Activated naive CD8-positive, alpha-beta T cell treated with anti-CD3 and anti-CD28 coated beads, Interleukin-2, amount 50 U/mL, for 24 hours (primary cell): ENCODE measurements around the gene USO1.
"Not testable (repeated sequence)": the region's sequence is repeated elsewhere in the genome, so short reads cannot be mapped to it uniquely, and the experiment has no call there.

ENCODE experiments used
- ATAC-seq: fragments of 150-1000 bp; cut with Tn5 transposase; one replicate; pipeline ENCODE4 v1.10.0; 2021
- DNase-seq: peaks from one replicate; pipeline ENCODE4 v3.0.0; 2021
- H3K27ac Mint-ChIP-seq: one replicate; pipeline ENCODE4 v1.8.0; 2021; ENCODE audit warnings: mild to moderate bottlenecking, mixed read lengths
- H3K27me3 Mint-ChIP-seq: one replicate; pipeline ENCODE4 v1.8.0; 2021; ENCODE audit warnings: mixed read lengths
- H3K36me3 Mint-ChIP-seq: one replicate; pipeline ENCODE4 v1.8.0; 2021; ENCODE audit warnings: low read depth, mixed read lengths
- H3K4me1 Mint-ChIP-seq: one replicate; pipeline ENCODE4 v1.8.0; 2021; ENCODE audit warnings: mixed read lengths
- H3K4me3 Mint-ChIP-seq: one replicate; pipeline ENCODE4 v1.8.0; 2021; ENCODE audit warnings: mild to moderate bottlenecking, moderate library complexity, mixed read lengths
- H3K9me3 Mint-ChIP-seq: one replicate; pipeline ENCODE4 v1.8.0; 2021; ENCODE audit warnings: mixed read lengths

USO1 gene

GRCh38 chr4:75698162-75698962, 26.0 kb upstream of the USO1 start:
- Mint-ChIP-seq H3K4me3 (peak overlapping the region; percentile 56), H3K36me3 (peaks cover 7% of the 10 kb centered on the region), H3K27me3 (no peaks in the 10 kb centered on the region), H3K9me3 (no peaks in the 10 kb centered on the region), H3K4me1 (peaks cover 48% of the 10 kb centered on the region), H3K27ac (peak overlapping the region; percentile 92)
- ATAC-seq (peak; percentile 79), DNase-seq (peak; percentile 23)

GRCh38 chr4:75698963-75699228, 25.5 kb upstream of the USO1 start:
- Mint-ChIP-seq H3K27ac (peak overlapping the region; percentile 92), H3K4me3 (peak overlapping the region; percentile 56), H3K4me1 (peaks cover 48% of the 10 kb centered on the region), H3K27me3 (no peaks in the 10 kb centered on the region), H3K36me3 (peaks cover 6% of the 10 kb centered on the region), H3K9me3 (no peaks in the 10 kb centered on the region)
- DNase-seq (no peak), ATAC-seq (peak; percentile 70)

- Mint-ChIP-seq H3K36me3 (peaks cover 3% of the 10 kb centered on the region), H3K4me3 (peak overlapping the region; percentile 56)
- ATAC-seq: peak; percentile 86
Observed at GRCh38 chr4:75699299-75699698, 25.1 kb upstream of the USO1 start.

GRCh38 chr4:75702919-75703411, 21.4 kb upstream of the USO1 start:
- Mint-ChIP-seq H3K36me3 (no peaks in the 10 kb centered on the region), H3K9me3 (no peaks in the 10 kb centered on the region), H3K4me1 (peaks cover 21% of the 10 kb centered on the region), H3K27ac (no peak overlapping the region), H3K4me3 (no peak overlapping the region), H3K27me3 (no peaks in the 10 kb centered on the region)
- ATAC-seq (no peak), DNase-seq (no peak)

More at GRCh38 chr4:75699299-75699698, 25.1 kb upstream of the USO1 start:
- no peaks in the 10 kb centered on the region for H3K27me3 Mint-ChIP-seq
- peak overlapping the region; percentile 92 for H3K27ac Mint-ChIP-seq
- H3K9me3 Mint-ChIP-seq: no peaks in the 10 kb centered on the region
- peaks cover 48% of the 10 kb centered on the region for H3K4me1 Mint-ChIP-seq
- DNase-seq: no peak

- Mint-ChIP-seq H3K36me3 (no peaks in the 10 kb centered on the region), H3K27ac (no peak overlapping the region), H3K4me3 (no peak overlapping the region), H3K4me1 (peaks cover 7% of the 10 kb centered on the region), H3K9me3 (no peaks in the 10 kb centered on the region), H3K27me3 (no peaks in the 10 kb centered on the region)
- DNase-seq (no peak), ATAC-seq (no peak)
Observed at GRCh38 chr4:75705198-75705977, 19.0 kb upstream of the USO1 start.

- Mint-ChIP-seq H3K27ac (no peak overlapping the region), H3K4me3 (no peak overlapping the region)
Observed at GRCh38 chr4:75708218-75708691, 16.1 kb upstream of the USO1 start.

GRCh38 chr4:75710246-75710645, 14.1 kb upstream of the USO1 start:
- no peak for ATAC-seq
- no peaks in the 10 kb centered on the region for H3K36me3 Mint-ChIP-seq
- no peak for DNase-seq
- peaks cover 8% of the 10 kb centered on the region for H3K4me1 Mint-ChIP-seq
- no peaks in the 10 kb centered on the region for H3K27me3 Mint-ChIP-seq
- no peak overlapping the region for H3K4me3 Mint-ChIP-seq
- H3K9me3 Mint-ChIP-seq: no peaks in the 10 kb centered on the region
- no peak overlapping the region for H3K27ac Mint-ChIP-seq

More at GRCh38 chr4:75708218-75708691, 16.1 kb upstream of the USO1 start:
- Mint-ChIP-seq H3K9me3 (no peaks in the 10 kb centered on the region), H3K4me1 (peaks cover 7% of the 10 kb centered on the region), H3K27me3 (no peaks in the 10 kb centered on the region), H3K36me3 (no peaks in the 10 kb centered on the region)
- DNase-seq: peak; percentile 33
- peak; percentile 88 for ATAC-seq

- DNase-seq: no peak
Observed at GRCh38 chr4:75714011-75714410, 10.4 kb upstream of the USO1 start.

GRCh38 chr4:75714704-75715103, 9.7 kb upstream of the USO1 start:
- H3K36me3 Mint-ChIP-seq: peaks cover 5% of the 10 kb centered on the region
- DNase-seq (no peak), ATAC-seq (no peak)
- no peaks in the 10 kb centered on the region for H3K9me3 Mint-ChIP-seq
- H3K4me3 Mint-ChIP-seq: no peak overlapping the region
- H3K27ac Mint-ChIP-seq: no peak overlapping the region
- no peaks in the 10 kb centered on the region for H3K27me3 Mint-ChIP-seq
- peaks cover 6% of the 10 kb centered on the region for H3K4me1 Mint-ChIP-seq

More at GRCh38 chr4:75714011-75714410, 10.4 kb upstream of the USO1 start:
- ATAC-seq: no peak
- no peak overlapping the region for H3K27ac Mint-ChIP-seq
- peaks cover 8% of the 10 kb centered on the region for H3K4me1 Mint-ChIP-seq
- no peaks in the 10 kb centered on the region for H3K9me3 Mint-ChIP-seq
- peaks cover 5% of the 10 kb centered on the region for H3K36me3 Mint-ChIP-seq
- no peaks in the 10 kb centered on the region for H3K27me3 Mint-ChIP-seq
- no peak overlapping the region for H3K4me3 Mint-ChIP-seq

- Mint-ChIP-seq H3K27me3 (no peaks in the 10 kb centered on the region), H3K27ac (no peak overlapping the region), H3K4me3 (no peak overlapping the region), H3K9me3 (no peaks in the 10 kb centered on the region), H3K4me1 (peaks cover 5% of the 10 kb centered on the region), H3K36me3 (peaks cover 5% of the 10 kb centered on the region)
- DNase-seq (no peak), ATAC-seq (no peak)
Observed at GRCh38 chr4:75715105-75715799, 9.1 kb upstream of the USO1 start.

- not testable (repeated sequence) for ATAC-seq, H3K27ac Mint-ChIP-seq, H3K27me3 Mint-ChIP-seq, H3K9me3 Mint-ChIP-seq, H3K4me3 Mint-ChIP-seq, H3K4me1 Mint-ChIP-seq, DNase-seq, H3K36me3 Mint-ChIP-seq
Observed at GRCh38 chr4:75716054-75716453, 8.3 kb upstream of the USO1 start.

- Mint-ChIP-seq H3K4me3 (no peak overlapping the region), H3K4me1 (peaks cover 14% of the 10 kb centered on the region), H3K27ac (no peak overlapping the region), H3K27me3 (no peaks in the 10 kb centered on the region), H3K9me3 (no peaks in the 10 kb centered on the region), H3K36me3 (peaks cover 5% of the 10 kb centered on the region)
- ATAC-seq (no peak), DNase-seq (no peak)
Observed at GRCh38 chr4:75717408-75717807, 7.0 kb upstream of the USO1 start.

- Mint-ChIP-seq H3K27me3 (no peaks in the 10 kb centered on the region), H3K27ac (no peak overlapping the region), H3K4me1 (peaks cover 25% of the 10 kb centered on the region), H3K36me3 (peaks cover 5% of the 10 kb centered on the region), H3K9me3 (no peaks in the 10 kb centered on the region), H3K4me3 (no peak overlapping the region)
- ATAC-seq (no peak), DNase-seq (no peak)
Observed at GRCh38 chr4:75718529-75718928, 5.8 kb upstream of the USO1 start.

- Mint-ChIP-seq H3K9me3 (no peaks in the 10 kb centered on the region), H3K27ac (no peak overlapping the region), H3K4me1 (peaks cover 52% of the 10 kb centered on the region), H3K36me3 (peaks cover 9% of the 10 kb centered on the region), H3K27me3 (peaks cover 3% of the 10 kb centered on the region), H3K4me3 (no peak overlapping the region)
- DNase-seq: no peak
- no peak for ATAC-seq
Observed at GRCh38 chr4:75722417-75722816, 2.0 kb upstream of the USO1 start.
